ENCODE measurements around the gene MRPL34.

MRPL34 gene

DNA sequence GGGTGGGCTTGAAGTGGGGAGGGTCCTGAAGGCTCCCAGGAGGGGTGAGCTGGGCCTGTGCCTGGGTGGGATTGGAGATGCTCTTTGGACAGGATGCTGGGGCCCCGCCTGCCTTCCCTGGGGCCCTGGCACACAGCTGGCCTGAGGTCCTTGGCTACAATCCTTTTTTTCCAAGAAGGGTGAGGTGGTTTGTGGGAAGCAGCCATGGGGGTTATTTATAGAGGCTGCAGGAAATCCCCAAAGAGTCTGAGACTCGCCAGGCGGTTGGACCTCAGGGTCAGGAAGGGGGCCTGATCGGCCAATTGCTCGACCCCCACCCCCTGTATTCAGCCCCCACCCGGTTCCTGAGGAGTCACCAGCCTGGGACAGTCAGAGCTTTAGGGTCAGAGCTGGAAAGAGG is 41.7 kb downstream of the MRPL34 start:
- no peak for DNase-seq

DNA sequence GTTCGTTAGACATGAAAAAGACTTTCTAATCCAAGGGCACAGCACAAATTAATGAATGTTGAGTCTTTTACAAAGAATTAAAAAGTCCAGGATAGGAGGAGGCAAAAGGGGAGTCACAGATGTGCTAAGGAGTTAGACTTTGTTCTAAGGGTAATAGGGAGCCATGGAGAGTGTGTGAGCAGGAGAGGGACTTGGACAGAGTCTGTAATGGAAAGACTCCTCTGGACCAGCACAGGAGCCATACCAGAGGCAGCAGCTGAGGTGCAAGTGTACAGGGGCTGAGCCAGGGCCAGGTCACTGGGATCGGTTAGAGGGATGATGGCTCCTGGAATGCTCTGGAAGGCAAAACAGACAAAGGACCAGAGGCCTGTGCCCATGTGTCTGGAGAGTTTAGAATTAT is 42.2 kb downstream of the MRPL34 start:
- no peak for DNase-seq

DNA sequence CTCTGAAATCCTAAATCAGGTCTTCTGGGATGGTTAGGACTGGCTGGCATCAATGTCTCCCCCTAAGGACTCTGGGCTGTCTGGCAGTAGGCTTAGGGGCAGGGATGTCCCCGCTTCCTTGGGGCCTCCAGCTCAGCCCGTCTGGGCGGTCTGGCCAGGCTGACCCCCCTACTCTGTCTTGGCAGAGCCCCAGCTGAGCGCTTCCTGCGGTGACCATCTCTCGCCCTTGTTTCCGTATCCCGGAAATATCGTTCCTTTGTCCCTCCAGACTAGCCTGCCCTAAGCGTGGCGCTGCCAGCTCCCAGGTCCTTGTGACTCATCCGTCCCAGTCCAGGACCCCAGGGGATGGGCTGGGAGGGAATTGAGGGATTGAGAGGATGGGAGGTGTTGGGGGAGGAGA is 43.0 kb downstream of the MRPL34 start:
- DNase-seq: no peak

DNA sequence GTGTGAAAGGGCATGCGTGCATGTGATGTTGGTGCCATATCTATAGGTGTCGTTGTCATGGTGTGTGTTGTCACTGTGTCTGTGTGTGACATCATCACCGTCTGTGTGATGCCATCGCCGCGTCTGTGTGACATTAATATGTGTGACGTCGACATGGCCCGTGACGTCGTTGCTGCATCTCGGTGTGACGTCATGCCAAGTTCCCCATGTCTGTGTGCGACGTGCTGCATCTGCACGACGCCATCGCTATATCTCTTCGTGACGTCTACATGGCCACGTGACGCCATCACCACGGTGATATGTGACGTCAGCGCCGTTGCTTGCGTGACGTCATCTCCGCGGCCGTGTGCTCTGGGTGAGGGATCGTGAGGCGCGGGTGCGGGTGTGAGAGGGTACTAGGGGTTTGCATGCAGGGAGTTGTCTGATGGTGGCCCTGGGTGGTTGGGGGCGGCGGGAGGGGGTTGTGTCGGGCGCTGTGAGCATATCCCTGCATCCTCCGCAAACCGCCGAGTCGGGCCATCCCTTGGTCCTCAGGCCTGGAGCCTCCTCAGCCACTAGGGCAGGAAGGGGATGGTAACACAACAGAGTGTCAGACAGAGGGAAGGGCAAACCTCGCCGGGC is 46.3 kb downstream of the MRPL34 start:
- no peak for DNase-seq

- no peak for DNase-seq
Measured at GRCh38 chr19:17352608-17353280, 47.1 kb downstream of the MRPL34 start.

- DNase-seq: no peak
Measured at GRCh38 chr19:17353386-17353785, 47.7 kb downstream of the MRPL34 start.

All from NCI-H2081 treated with DMSO at 0.1 percent for 48 hours (cell line).